Measurements from ENCODE around the gene AP2A2.

DNA sequence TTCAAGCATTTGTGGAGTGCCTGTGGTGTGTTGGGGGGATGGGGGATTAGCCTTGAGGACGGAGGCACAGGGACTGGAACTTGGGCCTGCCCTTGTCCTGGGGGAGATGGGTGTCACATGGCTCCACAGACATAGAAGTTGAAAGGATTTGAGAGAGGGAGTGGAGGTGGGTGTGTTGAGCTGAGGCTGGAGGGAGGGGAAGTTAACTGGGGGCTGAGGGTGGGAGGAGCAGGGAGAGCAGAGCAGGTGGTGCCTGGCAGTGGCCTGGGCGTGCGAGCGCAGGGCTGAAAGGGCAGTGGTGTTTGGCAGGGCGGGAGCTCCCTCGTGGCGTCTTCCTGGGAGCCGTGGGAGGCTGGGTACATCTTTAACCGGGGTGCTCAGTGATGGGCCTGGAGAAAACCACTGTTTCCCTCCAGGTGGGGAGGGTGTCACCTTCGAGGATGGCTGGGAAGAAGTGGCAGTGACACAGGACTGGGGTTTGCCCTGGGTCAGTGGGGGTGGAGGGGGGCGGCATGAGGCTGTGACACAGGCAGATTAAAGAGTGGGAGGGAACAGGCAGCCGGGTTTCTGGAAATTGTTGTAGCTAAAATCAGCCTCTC is 45.5 kb downstream of the AP2A2 start:
- TF ChIP-seq GATA2 (IDR thresholded peaks at IDR 0.05; ENCODE audit: low read depth, low read length) = no peak
- no peak for TF ChIP-seq GATA3 (IDR thresholded peaks at IDR 0.05; ENCODE audit: low read depth, low read length)

Data from SH-SY5Y (cell line).